AG04450 (cell line): Measurements from ENCODE around the gene MAPK7. TPM values are rescaled to one million over a fixed set of nuclear protein-coding genes. Genes with fewer than 3 reads are reported as not detected.

Experiments
- CTCF ChIA-PET: fragments of 300-600, 350-600 bp; formaldehyde crosslinking; extraction: SDS; loops from one replicate; lab custom pipeline; 2022; ENCODE audit warnings: antibody characterized with exemption, inconsistent platforms; lab: Charles Lee
- POLR2A ChIA-PET: fragments of 350-600 bp; formaldehyde crosslinking; extraction: SDS; loops from one replicate; lab custom pipeline; 2021; ENCODE audit warnings: antibody characterized with exemption, inconsistent platforms; lab: Yijun Ruan, JAX
- DNase-seq: peaks from one replicate; pipeline ENCODE4 v3.0.0-alpha.2; 2011; ENCODE audit warnings: low read depth, low spot score
- H3K27ac ChIP-seq: one replicate; pipeline ENCODE4 v1.5.1; 2012; ENCODE audit warnings: low read depth, low read length, control low read depth
- H3K27me3 ChIP-seq: one replicate; pipeline ENCODE4 v1.6.0; 2012; ENCODE audit warnings: low read length; ENCODE audit not compliant: control insufficient read depth, insufficient read depth
- H3K4me3 ChIP-seq: 2 replicates; pipeline ENCODE4 v1.5.1; 2011; ENCODE audit warnings: mild to moderate bottlenecking, low read depth, low read length, control low read depth
- H3K9me3 ChIP-seq: 2 replicates; pipeline ENCODE4 v1.5.1; 2012; ENCODE audit warnings: low read length; ENCODE audit not compliant: control insufficient read depth, insufficient read depth
- CTCF ChIP-seq: IDR thresholded peaks from 2 replicates; pipeline ENCODE4 v1.5.1; 2011; ENCODE audit warnings: low read depth, low read length, control low read depth, inconsistent platforms
- polyA plus RNA-seq: library from polyadenylated mRNA; depleted of rRNA; stranded (reverse); fragments of >200 nt; gene quantifications from 2 replicates; pipeline ENCODE4 v1.2.3, GENCODE V29; 2011

MAPK7 gene
- polyA plus RNA-seq, 1 experiment, result 6.2 TPM

GRCh38 chr17:19362277-19363113 lies 15.8 kb upstream of the MAPK7 start, which contains the start of gene B9D1:
Gene B9D1 (minus strand): TSS chr17:19362723. CDS start chr17:19362569, 154 bp downstream.
- ChIA-PET POLR2A (interaction anchor here (0.5 to 2.3 kb wide), 5 partner anchors 16 to 400 kb away, joined by 3 to 24 read pairs (median 11); partner anchors contain the start of genes ALDH3A2, MAPK7 and MFAP4), CTCF (interaction anchor here (0.6 to 5.2 kb wide), 37 partner anchors 8 to 427 kb away, joined by 3 to 99 read pairs (median 4); partner anchors contain the start of genes ALDH3A2 and MAPK7)
- peak; percentile 84 for TF ChIP-seq CTCF
- H3K27ac ChIP-seq, result peak within 1 kb of the TSS; percentile 65
- no peaks in the 10 kb centered on the region for H3K27me3 ChIP-seq
- no peaks in the 10 kb centered on the region for H3K9me3 ChIP-seq
- peak within 1 kb of the TSS; percentile 87 for H3K4me3 ChIP-seq
- DNase-seq, result peak; percentile 84

- CTCF ChIA-PET, result interaction anchor here (0.6 to 5.2 kb wide), 35 partner anchors 9 to 434 kb away, joined by 3 to 99 read pairs (median 4); partner anchors contain the start of genes ALDH3A2 and MAPK7
- TF ChIP-seq CTCF, result no peak
- no peak for DNase-seq
- Histone ChIP-seq H3K27ac (no peak overlapping the region), H3K9me3 (no peaks in the 10 kb centered on the region), H3K4me3 (peak overlapping the region; percentile 87), H3K27me3 (no peaks in the 10 kb centered on the region)
- POLR2A ChIA-PET, result interaction anchor here (1.1 to 2.3 kb wide), 4 partner anchors 15 to 399 kb away, joined by 5 to 24 read pairs (median 12); partner anchors contain the start of genes ALDH3A2 and MAPK7
Observed at GRCh38 chr17:19363114-19363438, 15.2 kb upstream of the MAPK7 start.

- Histone ChIP-seq H3K9me3 (no peaks in the 10 kb centered on the region), H3K27ac (no peak overlapping the region), H3K27me3 (no peaks in the 10 kb centered on the region), H3K4me3 (no peak overlapping the region)
- POLR2A ChIA-PET, result interaction anchor here (1.1 to 2.3 kb wide), 4 partner anchors 15 to 399 kb away, joined by 5 to 24 read pairs (median 12); partner anchors contain the start of genes ALDH3A2 and MAPK7
- CTCF ChIA-PET, result interaction anchor here (0.6 to 5.2 kb wide), 31 partner anchors 9 to 433 kb away, joined by 3 to 99 read pairs (median 4); partner anchors contain the start of genes ALDH3A2 and MAPK7
- DNase-seq, result no peak
- no peak for TF ChIP-seq CTCF
Observed at GRCh38 chr17:19363460-19364035, 14.8 kb upstream of the MAPK7 start.

- no peaks in the 10 kb centered on the region for H3K27me3 ChIP-seq
- TF ChIP-seq CTCF, result no peak
- no peak overlapping the region for H3K27ac ChIP-seq
- ChIA-PET CTCF (interaction anchor here (2.0 to 5.2 kb wide), 3 partner anchors 13 to 400 kb away, joined by 5 to 99 read pairs (median 97); partner anchors contain the start of gene MAPK7), POLR2A (interaction anchor here (0.7 to 1.3 kb wide), 5 partner anchors 13 to 84 kb away, joined by 3 to 5 read pairs (median 4); partner anchors contain the start of genes MAPK7 and MFAP4)
- no peaks in the 10 kb centered on the region for H3K9me3 ChIP-seq
- H3K4me3 ChIP-seq, result no peak overlapping the region
- no peak for DNase-seq
Observed at GRCh38 chr17:19364699-19365498, 13.4 kb upstream of the MAPK7 start.
